ENCODE data around the gene AP5S1. TPM values are rescaled to one million over a fixed set of nuclear protein-coding genes. Genes with fewer than 3 reads are reported as not detected.

Gene AP5S1
- total and polyA plus RNA-seq, 2 of the 13 experiments (the other 11 are each of a cell fraction or from before 2014, with no cell fraction given), result 7.9 to 23.2 TPM

- TF ChIP-seq NCOR1 (IDR thresholded peaks at IDR 0.05; ENCODE audit: borderline replicate concordance, low read length) (no peak), HDAC1 (CRISPR knock-in tag; IDR thresholded peaks at IDR 0.05) (peak; percentile 43; the same call in 1 of the 2 replicates), HNRNPUL1 (IDR thresholded peaks at IDR 0.05; ENCODE audit: low read depth, low read length) (no peak), ZSCAN29 (CRISPR knock-in tag; conservative IDR thresholded peaks at IDR 0.05) (no peak), SAP130 (CRISPR knock-in tag; IDR thresholded peaks at IDR 0.05; ENCODE audit: low read depth) (peak; percentile 70), GMEB1 (CRISPR knock-in tag; IDR thresholded peaks at IDR 0.05; ENCODE audit: borderline replicate concordance) (peak; percentile 62; the same call in 1 of the 2 replicates), ZSCAN20 (CRISPR knock-in tag; IDR thresholded peaks at IDR 0.05; ENCODE audit: borderline replicate concordance) (peak; percentile 43; the same call in 1 of the 2 replicates), ZNF770 (CRISPR knock-in tag; IDR thresholded peaks at IDR 0.05) (peak; percentile 50), ZNF792 (CRISPR knock-in tag; IDR thresholded peaks at IDR 0.05) (0 out of 2 replicates have a peak, but pooled peaks have one; percentile 16), THAP8 (CRISPR knock-in tag; IDR thresholded peaks at IDR 0.05; ENCODE audit: borderline replicate concordance) (no peak), AKNA (CRISPR knock-in tag; IDR thresholded peaks at IDR 0.05; ENCODE audit: borderline replicate concordance) (0 out of 2 replicates have a peak, but pooled peaks have one; percentile 12), MED1 (CRISPR knock-in tag; IDR thresholded peaks at IDR 0.05) (peak; percentile 71), POLR2G (IDR thresholded peaks at IDR 0.05; ENCODE audit: low read depth, low read length) (peak; percentile 53), ELF3 (CRISPR knock-in tag; IDR thresholded peaks at IDR 0.05) (peak; percentile 72), SALL1 (CRISPR knock-in tag; IDR thresholded peaks at IDR 0.05) (peak; percentile 62; the same call in 1 of the 2 replicates), KMT2A (CRISPR knock-in tag; IDR thresholded peaks at IDR 0.05) (peak; percentile 46; the same call in 1 of the 2 replicates), TIGD3 (CRISPR knock-in tag; IDR thresholded peaks at IDR 0.05; ENCODE audit: borderline replicate concordance) (no peak), ZNF33A (CRISPR knock-in tag; IDR thresholded peaks at IDR 0.05; ENCODE audit: borderline replicate concordance) (no peak)
Observed at GRCh38 chr20:3786665-3787323, 33.6 kb upstream of the AP5S1 start, which contains the start of gene CENPB (continued).

All from HepG2 (cell line).